NK-92 (cell line): ENCODE data around the gene AQP9.
"Not testable (repeated sequence)": the region's sequence is repeated elsewhere in the genome, so short reads cannot be mapped to it uniquely, and the experiment has no call there.

ENCODE experiments used
- DNase-seq: peaks from one replicate; lab custom pipeline; 2025; ENCODE audit not compliant: unreplicated experiment; lab: John Stamatoyannopoulos, UW

Gene AQP9

GRCh38 chr15:58138106-58138505 lies at the start of gene AQP9:
Gene AQP9, plus strand, starts transcription at chr15:58138381. Its CDS starts 185 bp downstream, at chr15:58138566.
- no peak for DNase-seq

- DNase-seq = no peak
Measured at GRCh38 chr15:58095415-58095814, 42.8 kb upstream of the AQP9 start.

GRCh38 chr15:58096529-58097084 lies 41.6 kb upstream of the AQP9 start:
- no peak for DNase-seq

- DNase-seq = no peak
Measured at GRCh38 chr15:58103482-58103881, 34.7 kb upstream of the AQP9 start.

GRCh38 chr15:58108117-58108516 lies 30.1 kb upstream of the AQP9 start:
- DNase-seq = no peak

- DNase-seq = no peak
Measured at GRCh38 chr15:58109419-58109818, 28.8 kb upstream of the AQP9 start.

- DNase-seq = no peak
Measured at GRCh38 chr15:58110999-58111717, 27.0 kb upstream of the AQP9 start.

- no peak for DNase-seq
Measured at GRCh38 chr15:58111718-58112104, 26.5 kb upstream of the AQP9 start.

GRCh38 chr15:58113358-58113757 lies 24.8 kb upstream of the AQP9 start:
- DNase-seq = not testable (repeated sequence)

- DNase-seq = no peak
Measured at GRCh38 chr15:58114388-58114787, 23.8 kb upstream of the AQP9 start.

GRCh38 chr15:58114812-58115211 lies 23.4 kb upstream of the AQP9 start:
- DNase-seq = no peak

GRCh38 chr15:58115692-58116091 lies 22.5 kb upstream of the AQP9 start:
- DNase-seq = no peak

GRCh38 chr15:58117619-58118018 lies 20.6 kb upstream of the AQP9 start:
- DNase-seq = no peak

- DNase-seq = no peak
Measured at GRCh38 chr15:58118272-58118671, 19.9 kb upstream of the AQP9 start.

- DNase-seq = no peak
Measured at GRCh38 chr15:58119016-58119415, 19.2 kb upstream of the AQP9 start.

- no peak for DNase-seq
Measured at GRCh38 chr15:58124585-58124984, 13.6 kb upstream of the AQP9 start.

- DNase-seq = no peak
Measured at GRCh38 chr15:58125333-58125732, 12.8 kb upstream of the AQP9 start.

- no peak for DNase-seq
Measured at GRCh38 chr15:58134886-58135285, 3.3 kb upstream of the AQP9 start.

- no peak for DNase-seq
Measured at GRCh38 chr15:58135511-58136174, 2.5 kb upstream of the AQP9 start.

GRCh38 chr15:58136731-58137130 lies 1.4 kb upstream of the AQP9 start:
- no peak for DNase-seq

- no peak for DNase-seq
Measured at GRCh38 chr15:58137686-58138085, 495 bp upstream of the AQP9 start.

GRCh38 chr15:58139276-58139988 lies 1.3 kb downstream of the AQP9 start:
- DNase-seq = no peak
